Neural cell (in vitro differentiated cells): ENCODE results near the gene CREB3L4. TPM values are rescaled to one million over a fixed set of nuclear protein-coding genes. Genes with fewer than 3 reads are reported as not detected.
A peak's percentile ranks its signal among the peaks of the same experiment; 100 is the strongest.

Source experiments
- H2AFZ ChIP-seq: fragments of 200-600, 300-800 bp; sonication (generic), shearing (Covaris generic); 2 replicates; pipeline ENCODE4 v1.6.0; 2014; ENCODE audit warnings: low read depth, mild to moderate bottlenecking, antibody characterized with exemption, low read length, moderate library complexity
- H3F3A ChIP-seq: fragments of 200-600 bp; shearing (Covaris generic); 2 replicates; pipeline ENCODE4 v1.6.1; 2016; ENCODE audit warnings: mild to moderate bottlenecking, moderate library complexity, mixed read lengths, antibody characterized with exemption, low read length; ENCODE audit not compliant: insufficient read depth, poor library complexity, severe bottlenecking
- H3K27ac ChIP-seq: fragments of 200-600, 300-800 bp; sonication (generic), shearing (Covaris generic); 2 replicates; pipeline ENCODE4 v1.5.1; 2014; ENCODE audit warnings: mild to moderate bottlenecking, low read length, moderate library complexity
- H3K27me3 ChIP-seq: fragments of 300-800, 200-600 bp; sonication (generic), shearing (Covaris generic); 2 replicates; pipeline ENCODE4 v1.6.0; 2014; ENCODE audit warnings: mild to moderate bottlenecking, low read depth, low read length, moderate library complexity; ENCODE audit not compliant: insufficient read depth
- H3K36me3 ChIP-seq: fragments of 300-800, 200-600 bp; sonication (generic), shearing (Covaris generic); 2 replicates; pipeline ENCODE4 v1.5.1; 2014; ENCODE audit warnings: mild to moderate bottlenecking, antibody characterized with exemption, low read length, moderate library complexity; ENCODE audit not compliant: insufficient read depth
- H3K4me2 ChIP-seq: fragments of 300-800, 200-600 bp; sonication (generic), shearing (Covaris generic); 2 replicates; pipeline ENCODE4 v1.6.0; 2014; ENCODE audit warnings: mild to moderate bottlenecking, low read length
- H3K4me3 ChIP-seq: fragments of 300-800, 200-600 bp; sonication (generic), shearing (Covaris generic); 2 replicates; pipeline ENCODE4 v1.5.1; 2014; ENCODE audit warnings: mild to moderate bottlenecking, low read length, moderate library complexity
- H3K79me2 ChIP-seq: fragments of 200-600 bp; shearing (Covaris generic); replicated peaks from 2 replicates; pipeline ENCODE4 v1.6.0; 2014; ENCODE audit warnings: mild to moderate bottlenecking, low read length, moderate library complexity; ENCODE audit not compliant: insufficient read depth
- H3K9ac ChIP-seq: fragments of 300-800, 200-600 bp; sonication (generic), shearing (Covaris generic); 2 replicates; pipeline ENCODE4 v1.6.1; 2016; ENCODE audit warnings: mild to moderate bottlenecking, low read length, mixed read lengths
- H3K9me2 ChIP-seq: fragments of 200-600 bp; shearing (Covaris generic); 2 replicates; pipeline ENCODE4 v1.6.1; 2016; ENCODE audit warnings: mild to moderate bottlenecking, low read length, mixed read lengths; ENCODE audit not compliant: insufficient read depth
- H3K9me3 ChIP-seq: fragments of 200-600, 300-800 bp; sonication (generic), shearing (Covaris generic); 2 replicates; pipeline ENCODE4 v1.6.1; 2016; ENCODE audit warnings: mild to moderate bottlenecking, mixed run types, low read length, moderate library complexity, mixed read lengths
- H4K20me1 ChIP-seq: fragments of 200-600 bp; shearing (Covaris generic); 2 replicates; pipeline ENCODE4 v1.6.1; 2016; ENCODE audit warnings: mild to moderate bottlenecking, mixed run types; ENCODE audit not compliant: insufficient read depth
- CTCF ChIP-seq: fragments of 450-650 bp; IDR thresholded peaks from 2 replicates; pipeline ENCODE4 v1.5.1; 2014; ENCODE audit warnings: antibody characterized with exemption, mild to moderate bottlenecking, moderate library complexity; ENCODE audit not compliant: poor library complexity, severe bottlenecking
- EP300 ChIP-seq: fragments of 450-650 bp; conservative IDR thresholded peaks from 2 replicates; pipeline ENCODE4 v1.6.1; 2014; ENCODE audit warnings: antibody characterized with exemption, mild to moderate bottlenecking, moderate library complexity; ENCODE audit not compliant: poor library complexity, severe bottlenecking
- EZH2 ChIP-seq: fragments of 200-600, 300-800 bp; shearing (Covaris generic), sonication (generic); IDR thresholded peaks from 2 replicates; pipeline ENCODE4 v1.6.1; 2014; ENCODE audit warnings: antibody characterized with exemption, low read length, borderline replicate concordance, mild to moderate bottlenecking; ENCODE audit not compliant: insufficient read depth, poor library complexity, severe bottlenecking
- MXI1 ChIP-seq: fragments of 450-650 bp; conservative IDR thresholded peaks from 2 replicates; pipeline ENCODE4 v1.6.1; 2014; ENCODE audit warnings: antibody characterized with exemption, mild to moderate bottlenecking; ENCODE audit not compliant: poor library complexity, severe bottlenecking
- POLR2AphosphoS5 ChIP-seq: IDR thresholded peaks from 2 replicates; pipeline ENCODE4 v1.6.1; 2012
- RAD21 ChIP-seq: fragments of 450-650 bp; conservative IDR thresholded peaks from 2 replicates; pipeline ENCODE4 v1.6.1; 2014; ENCODE audit warnings: antibody characterized with exemption, mild to moderate bottlenecking, moderate library complexity
- REST ChIP-seq: IDR thresholded peaks from 2 replicates; pipeline ENCODE4 v1.6.1; 2012; ENCODE audit warnings: borderline replicate concordance
- SMC3 ChIP-seq: fragments of 450-650 bp; conservative IDR thresholded peaks from 2 replicates; pipeline ENCODE4 v1.6.1; 2014; ENCODE audit warnings: antibody characterized with exemption, mild to moderate bottlenecking, moderate library complexity; ENCODE audit not compliant: poor library complexity
- TAF1 ChIP-seq: IDR thresholded peaks from 2 replicates; pipeline ENCODE4 v1.6.1; 2012; ENCODE audit warnings: low read depth
- polyA plus RNA-seq: library from polyadenylated mRNA; depleted of rRNA; stranded (reverse); fragments of >200 nt; gene quantifications from 2 replicates; pipeline ENCODE4 v1.2.3, GENCODE V29; 2014

The CREB3L4 gene
- polyA plus RNA-seq, 1 donor from 2014 or later, result 18.0 TPM

GRCh38 chr1:153976819-153977249 lies 9.1 kb downstream of the CREB3L4 start:
- Histone ChIP-seq H3K9me2 (no peaks in the 10 kb centered on the region), H3K4me2 (peak overlapping the region; percentile 83), H3K36me3 (no peaks in the 10 kb centered on the region), H3K9me3 (no peaks in the 10 kb centered on the region), H4K20me1 (no peaks in the 10 kb centered on the region), H3K27ac (peak overlapping the region; percentile 91), H3F3A (no peaks in the 10 kb centered on the region), H3K27me3 (no peaks in the 10 kb centered on the region), H3K79me2 (peaks cover 11% of the 10 kb centered on the region), H2AFZ (peak overlapping the region; percentile 61), H3K9ac (peak overlapping the region; percentile 88), H3K4me3 (peak overlapping the region; percentile 100)
- no peak for TF ChIP-seq RAD21
- no peak for TF ChIP-seq MXI1
- TF ChIP-seq TAF1, result peak; percentile 6
- TF ChIP-seq POLR2AphosphoS5, result no peak

GRCh38 chr1:153977250-153978240 lies 9.8 kb downstream of the CREB3L4 start, which contains the start of gene JTB:
TSS of gene JTB (minus strand) at chr1:153977674. CDS start at chr1:153977252, 422 bp downstream.
- H3K79me2 ChIP-seq, result peaks cover 11% of the 10 kb centered on the region
- no peaks in the 10 kb centered on the region for H4K20me1 ChIP-seq
- H3K27ac ChIP-seq, result peak within 1 kb of the TSS; percentile 91
- TF ChIP-seq EZH2 (no peak), POLR2AphosphoS5 (peak; percentile 64), MXI1 (peak; percentile 81), CTCF (peak; percentile 42), RAD21 (no peak), REST (peak; percentile 30), EP300 (no peak), TAF1 (peak; percentile 53), SMC3 (peak; percentile 20)
- peak within 1 kb of the TSS; percentile 83 for H3K4me2 ChIP-seq
- no peaks in the 10 kb centered on the region for H3K36me3 ChIP-seq
- no peaks in the 10 kb centered on the region for H3K9me2 ChIP-seq
- peak within 1 kb of the TSS; percentile 61 for H2AFZ ChIP-seq
- no peaks in the 10 kb centered on the region for H3K9me3 ChIP-seq
- H3K9ac ChIP-seq, result peak within 1 kb of the TSS; percentile 88
- H3K4me3 ChIP-seq, result peak within 1 kb of the TSS; percentile 100
- no peaks in the 10 kb centered on the region for H3F3A ChIP-seq
- no peaks in the 10 kb centered on the region for H3K27me3 ChIP-seq
